Uterus (tissue), 2 donors: Measurements from ENCODE around the gene SVOP.

Experiments used
- POLR2A ChIP-seq, 2 donors: fragments of 450-650 bp; IDR thresholded peaks; one replicate each; pipeline ENCODE4 v1.6.1; 2016; ENCODE audit warnings: antibody characterized with exemption in 2 of 2, mild to moderate bottlenecking in 1 of 2, moderate library complexity in 1 of 2
- TF ChIP-seq, protein P1 (sequence below), 4 experiments: fragments of 200-600 bp in 2 of 4; fragments of 450-650 bp in 2 of 4; sonication (generic) in 2 of 4; IDR thresholded peaks; one replicate each; pipeline ENCODE4 v1.5.1; 2016 to 2019; ENCODE audit warnings: antibody characterized with exemption in 4 of 4, mild to moderate bottlenecking in 2 of 4, moderate library complexity in 1 of 4

GRCh38 chr12:108879615-108880254, 141.1 kb downstream of the SVOP start, which contains the start of gene DAO:
- TF ChIP-seq, protein P1, sequence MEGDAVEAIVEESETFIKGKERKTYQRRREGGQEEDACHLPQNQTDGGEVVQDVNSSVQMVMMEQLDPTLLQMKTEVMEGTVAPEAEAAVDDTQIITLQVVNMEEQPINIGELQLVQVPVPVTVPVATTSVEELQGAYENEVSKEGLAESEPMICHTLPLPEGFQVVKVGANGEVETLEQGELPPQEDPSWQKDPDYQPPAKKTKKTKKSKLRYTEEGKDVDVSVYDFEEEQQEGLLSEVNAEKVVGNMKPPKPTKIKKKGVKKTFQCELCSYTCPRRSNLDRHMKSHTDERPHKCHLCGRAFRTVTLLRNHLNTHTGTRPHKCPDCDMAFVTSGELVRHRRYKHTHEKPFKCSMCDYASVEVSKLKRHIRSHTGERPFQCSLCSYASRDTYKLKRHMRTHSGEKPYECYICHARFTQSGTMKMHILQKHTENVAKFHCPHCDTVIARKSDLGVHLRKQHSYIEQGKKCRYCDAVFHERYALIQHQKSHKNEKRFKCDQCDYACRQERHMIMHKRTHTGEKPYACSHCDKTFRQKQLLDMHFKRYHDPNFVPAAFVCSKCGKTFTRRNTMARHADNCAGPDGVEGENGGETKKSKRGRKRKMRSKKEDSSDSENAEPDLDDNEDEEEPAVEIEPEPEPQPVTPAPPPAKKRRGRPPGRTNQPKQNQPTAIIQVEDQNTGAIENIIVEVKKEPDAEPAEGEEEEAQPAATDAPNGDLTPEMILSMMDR (IDR thresholded peaks at IDR 0.05): no peak
- TF ChIP-seq POLR2A (IDR thresholded peaks at IDR 0.05): no peak
